Forelimb muscle (tissue), 1 donor: ENCODE measurements around the gene LRCH1. TPM values are rescaled to one million over a fixed set of nuclear protein-coding genes. Genes with fewer than 3 reads are reported as not detected.
"Not testable (repeated sequence)": the region's sequence is repeated elsewhere in the genome, so short reads cannot be mapped to it uniquely, and the experiment has no call there.

ENCODE experiments used
- DNase-seq: peaks from one replicate; pipeline ENCODE4 v3.0.0-alpha.2; 2013; ENCODE audit warnings: low read depth
- polyA plus RNA-seq: library from polyadenylated mRNA; unstranded; fragments of 120-200 nt; gene quantifications from one replicate; pipeline ENCODE4 v1.2.1, GENCODE V29; 2013; ENCODE audit not compliant: insufficient read length

LRCH1 gene
- 21.2 TPM for polyA plus RNA-seq

GRCh38 chr13:46552889-46553520 is at the start of gene LRCH1:
LRCH1 (plus strand) TSS chr13:46553170; CDS start chr13:46553397, 227 bp downstream.
- DNase-seq = no peak

- no peak for DNase-seq
Measured at GRCh38 chr13:46504036-46504435, 48.9 kb upstream of the LRCH1 start.

GRCh38 chr13:46507981-46508380 is 45.0 kb upstream of the LRCH1 start:
- DNase-seq = no peak

- DNase-seq = no peak
Measured at GRCh38 chr13:46509981-46510380, 43.0 kb upstream of the LRCH1 start.

GRCh38 chr13:46515803-46516202 is 37.2 kb upstream of the LRCH1 start:
- DNase-seq = no peak

- no peak for DNase-seq
Measured at GRCh38 chr13:46516599-46517338, 36.2 kb upstream of the LRCH1 start.

- not testable (repeated sequence) for DNase-seq
Measured at GRCh38 chr13:46517748-46518147, 35.2 kb upstream of the LRCH1 start.

- no peak for DNase-seq
Measured at GRCh38 chr13:46519182-46519581, 33.8 kb upstream of the LRCH1 start.

GRCh38 chr13:46520166-46520565 is 32.8 kb upstream of the LRCH1 start:
- DNase-seq = no peak

- DNase-seq = no peak
Measured at GRCh38 chr13:46521486-46521885, 31.5 kb upstream of the LRCH1 start.

- DNase-seq = no peak
Measured at GRCh38 chr13:46521921-46522747, 30.8 kb upstream of the LRCH1 start.

GRCh38 chr13:46522748-46523030 is 30.3 kb upstream of the LRCH1 start:
- DNase-seq = no peak

GRCh38 chr13:46523972-46524752 is 28.8 kb upstream of the LRCH1 start:
- DNase-seq = no peak

GRCh38 chr13:46526100-46526735 is 26.8 kb upstream of the LRCH1 start:
- DNase-seq = no peak

GRCh38 chr13:46526740-46527139 is 26.2 kb upstream of the LRCH1 start:
- no peak for DNase-seq

- DNase-seq = no peak
Measured at GRCh38 chr13:46527237-46527636, 25.7 kb upstream of the LRCH1 start.

- no peak for DNase-seq
Measured at GRCh38 chr13:46529216-46529919, 23.6 kb upstream of the LRCH1 start.

- DNase-seq = no peak
Measured at GRCh38 chr13:46530084-46530935, 22.7 kb upstream of the LRCH1 start.

GRCh38 chr13:46531953-46532352 is 21.0 kb upstream of the LRCH1 start:
- DNase-seq = no peak

GRCh38 chr13:46535002-46535401 is 18.0 kb upstream of the LRCH1 start:
- no peak for DNase-seq
